K562 (cell line): ENCODE results near the gene PTPN9. TPM values are rescaled to one million over a fixed set of nuclear protein-coding genes. Genes with fewer than 3 reads are reported as not detected.

ENCODE experiments used
- BDP1 ChIP-seq: IDR thresholded peaks from 3 replicates; pipeline ENCODE4 v1.6.1; 2011; ENCODE audit not compliant: insufficient read length, insufficient read depth
- CREB1 ChIP-seq, 2 experiments: sonication (generic) in 1 of 2; formaldehyde crosslinking in 1 of 2; IDR thresholded peaks; 2 replicates each; pipeline versions ENCODE4 v1.6.1 to v1.8.0; 2012 to 2022; ENCODE audit warnings: inconsistent platforms in 1 of 2, mild to moderate bottlenecking in 1 of 2, missing genetic modification reagents in 1 of 2, moderate library complexity in 1 of 2
- E2F4 ChIP-seq: sonication (generic); formaldehyde crosslinking; IDR thresholded peaks from 2 replicates; pipeline ENCODE4 v1.8.0; 2022; ENCODE audit warnings: mild to moderate bottlenecking, low read depth, missing genetic modification reagents
- FOXJ3 ChIP-seq: sonication (generic); formaldehyde crosslinking; IDR thresholded peaks from 2 replicates; pipeline ENCODE4 v1.4.0; 2020; ENCODE audit warnings: mild to moderate bottlenecking, missing genetic modification reagents
- GTF2E2 ChIP-seq: fragments of 200-800 bp; sonication (Bioruptor generic); IDR thresholded peaks from 2 replicates; pipeline ENCODE4 v1.6.1; 2016; ENCODE audit warnings: missing genetic modification characterization, missing compliant biosample characterization
- GTF2F1 ChIP-seq: IDR thresholded peaks from 2 replicates; pipeline ENCODE4 v1.6.1; 2011; ENCODE audit warnings: low read depth, low read length, improper control_type of control experiment
- HDAC6 ChIP-seq: IDR thresholded peaks from 2 replicates; pipeline ENCODE4 v1.6.1; 2012; ENCODE audit warnings: low read depth, mild to moderate bottlenecking, control low read depth, inconsistent platforms, low read length, moderate library complexity
- HES1 ChIP-seq: fragments of 450-650 bp; IDR thresholded peaks from 2 replicates; pipeline ENCODE4 v1.6.1; 2016; ENCODE audit warnings: low read depth, mild to moderate bottlenecking, moderate library complexity
- HMGN3 ChIP-seq: IDR thresholded peaks from 2 replicates; pipeline ENCODE4 v1.6.1; 2011; ENCODE audit warnings: borderline replicate concordance, low read depth, mild to moderate bottlenecking, mixed read lengths, low read length; ENCODE audit not compliant: insufficient read length; ENCODE audit errors: extremely low read depth
- LCOR ChIP-seq: sonication (generic); formaldehyde crosslinking; IDR thresholded peaks from 2 replicates; pipeline ENCODE4 v1.8.0; 2022; ENCODE audit warnings: mild to moderate bottlenecking, missing genetic modification reagents
- MEF2A ChIP-seq: IDR thresholded peaks from 2 replicates; pipeline ENCODE4 v1.6.1; 2011; ENCODE audit warnings: low read depth, mild to moderate bottlenecking, low read length, moderate library complexity; ENCODE audit not compliant: control insufficient read depth
- MIER1 ChIP-seq: fragments of 450-650 bp; IDR thresholded peaks from 2 replicates; pipeline ENCODE4 v1.6.1; 2016; ENCODE audit warnings: antibody characterized with exemption, mild to moderate bottlenecking, low read depth
- NR2C1 ChIP-seq, 2 experiments: fragments of 450-650 bp; IDR thresholded peaks; 2 replicates each; pipeline ENCODE4 v1.6.1; 2017; ENCODE audit warnings: mild to moderate bottlenecking in 2 of 2, antibody characterized with exemption in 1 of 2, inconsistent platforms in 1 of 2, missing compliant biosample characterization in 1 of 2, missing genetic modification characterization in 1 of 2
- RB1 ChIP-seq: fragments of 450-650 bp; IDR thresholded peaks from 2 replicates; pipeline ENCODE4 v1.6.1; 2017; ENCODE audit warnings: low read depth, mild to moderate bottlenecking
- XRCC3 ChIP-seq: fragments of 450-650 bp; IDR thresholded peaks from 2 replicates; pipeline ENCODE4 v1.6.1; 2017; ENCODE audit warnings: mild to moderate bottlenecking, moderate library complexity
- XRCC4 ChIP-seq: IDR thresholded peaks from one replicate; pipeline ENCODE4 v1.6.1; 2011; ENCODE audit not compliant: insufficient read depth, insufficient read length; ENCODE audit errors: extremely low read depth
- ZNF239 ChIP-seq: fragments of 250-450 bp; sonication (Bioruptor Pico); IDR thresholded peaks from 2 replicates; pipeline ENCODE4 v1.4.0; 2020; ENCODE audit warnings: mild to moderate bottlenecking
- ZNF274 ChIP-seq: IDR thresholded peaks from 2 replicates; pipeline ENCODE4 v1.6.1; 2011; ENCODE audit warnings: low read depth, mild to moderate bottlenecking, low read length, moderate library complexity, borderline replicate concordance
- ZNF282 ChIP-seq: sonication (generic); formaldehyde crosslinking; IDR thresholded peaks from 2 replicates; pipeline ENCODE4 v1.8.1; 2023; ENCODE audit warnings: missing genetic modification reagents
- ZNF3 ChIP-seq: fragments of 250-450 bp; sonication (Bioruptor Pico); IDR thresholded peaks from 2 replicates; pipeline ENCODE4 v1.5.0; 2021; ENCODE audit warnings: mild to moderate bottlenecking, moderate library complexity
- polyA plus RNA-seq, 8 experiments: library from polyadenylated mRNA; depleted of rRNA in 4 of 8; stranded (reverse) in 5 of 8; unstranded in 3 of 8; fragments of >200 nt; fragmentation: Nextera tagmentation in 2 of 8; fragmentation: Illumina TruSeq in 1 of 8; extraction: Ambion mirVana in 2 of 8; extraction: Trizol in 1 of 8; gene quantifications; 2 replicates each; pipeline versions ENCODE4 v1.2.1 to v1.2.3, GENCODE V29; 2011 to 2014; ENCODE audit warnings: inconsistent platforms in 1 of 8, missing spikeins in 1 of 8
- total RNA-seq, 7 experiments: library from RNA; depleted of rRNA in 6 of 7; stranded (reverse); fragments of >200 nt in 6 of 7; fragmentation: Illumina TruSeq in 2 of 7; extraction: Trizol in 2 of 7; gene quantifications; 2 replicates each; pipeline versions ENCODE4 v1.2.1 to v1.2.3, GENCODE V29; 2011 to 2021; ENCODE audit warnings: low replicate concordance in 1 of 7
- TF ChIP-seq, protein P1 (sequence below): fragments of 450-650 bp; formaldehyde crosslinking; IDR thresholded peaks from 2 replicates; pipeline ENCODE4 v1.4.0; 2020; ENCODE audit warnings: mild to moderate bottlenecking, moderate library complexity

The PTPN9 gene
- total and polyA plus RNA-seq, 9 of the 15 experiments (the other 6 are each of a cell fraction or from before 2014, with no cell fraction given), result 5.0 to 24.0 (median 14.2) TPM

- TF ChIP-seq LCOR (CRISPR knock-in tag), result no peak
- no peak for TF ChIP-seq HDAC6
- TF ChIP-seq HES1, result no peak
- no peak for TF ChIP-seq XRCC4
- TF ChIP-seq FOXJ3, result no peak
- no peak for TF ChIP-seq ZNF3 (CRISPR knock-in tag)
- TF ChIP-seq, protein P1, sequence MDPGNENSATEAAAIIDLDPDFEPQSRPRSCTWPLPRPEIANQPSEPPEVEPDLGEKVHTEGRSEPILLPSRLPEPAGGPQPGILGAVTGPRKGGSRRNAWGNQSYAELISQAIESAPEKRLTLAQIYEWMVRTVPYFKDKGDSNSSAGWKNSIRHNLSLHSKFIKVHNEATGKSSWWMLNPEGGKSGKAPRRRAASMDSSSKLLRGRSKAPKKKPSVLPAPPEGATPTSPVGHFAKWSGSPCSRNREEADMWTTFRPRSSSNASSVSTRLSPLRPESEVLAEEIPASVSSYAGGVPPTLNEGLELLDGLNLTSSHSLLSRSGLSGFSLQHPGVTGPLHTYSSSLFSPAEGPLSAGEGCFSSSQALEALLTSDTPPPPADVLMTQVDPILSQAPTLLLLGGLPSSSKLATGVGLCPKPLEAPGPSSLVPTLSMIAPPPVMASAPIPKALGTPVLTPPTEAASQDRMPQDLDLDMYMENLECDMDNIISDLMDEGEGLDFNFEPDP (CRISPR knock-in tag), result no peak
- TF ChIP-seq ZNF274, result no peak
- no peak for TF ChIP-seq CREB1 (IDR thresholded peaks at IDR 0.05)
- no peak for TF ChIP-seq CREB1 (CRISPR knock-in tag; IDR thresholded peaks at IDR 0.05)
- TF ChIP-seq GTF2F1, result no peak
- TF ChIP-seq BDP1, result no peak
- no peak for TF ChIP-seq MIER1
- no peak for TF ChIP-seq E2F4 (CRISPR knock-in tag)
- TF ChIP-seq NR2C1 (IDR thresholded peaks at IDR 0.05), result no peak
- no peak for TF ChIP-seq NR2C1 (tag; IDR thresholded peaks at IDR 0.05)
- no peak for TF ChIP-seq ZNF282 (CRISPR knock-in tag)
- no peak for TF ChIP-seq MEF2A
- peak; percentile 69 for TF ChIP-seq ZNF239
- no peak for TF ChIP-seq GTF2E2 (tag)
- TF ChIP-seq XRCC3, result no peak
- no peak for TF ChIP-seq HMGN3
- no peak for TF ChIP-seq RB1
These were observed 5.3 kb downstream of the PTPN9 start (continued) for GRCh38 chr15:75573648-75574384.
